Measurements from ENCODE around the gene PRKACA.
"Not testable (repeated sequence)": the region's sequence is repeated elsewhere in the genome, so short reads cannot be mapped to it uniquely, and the experiment has no call there.

The PRKACA gene

DNA sequence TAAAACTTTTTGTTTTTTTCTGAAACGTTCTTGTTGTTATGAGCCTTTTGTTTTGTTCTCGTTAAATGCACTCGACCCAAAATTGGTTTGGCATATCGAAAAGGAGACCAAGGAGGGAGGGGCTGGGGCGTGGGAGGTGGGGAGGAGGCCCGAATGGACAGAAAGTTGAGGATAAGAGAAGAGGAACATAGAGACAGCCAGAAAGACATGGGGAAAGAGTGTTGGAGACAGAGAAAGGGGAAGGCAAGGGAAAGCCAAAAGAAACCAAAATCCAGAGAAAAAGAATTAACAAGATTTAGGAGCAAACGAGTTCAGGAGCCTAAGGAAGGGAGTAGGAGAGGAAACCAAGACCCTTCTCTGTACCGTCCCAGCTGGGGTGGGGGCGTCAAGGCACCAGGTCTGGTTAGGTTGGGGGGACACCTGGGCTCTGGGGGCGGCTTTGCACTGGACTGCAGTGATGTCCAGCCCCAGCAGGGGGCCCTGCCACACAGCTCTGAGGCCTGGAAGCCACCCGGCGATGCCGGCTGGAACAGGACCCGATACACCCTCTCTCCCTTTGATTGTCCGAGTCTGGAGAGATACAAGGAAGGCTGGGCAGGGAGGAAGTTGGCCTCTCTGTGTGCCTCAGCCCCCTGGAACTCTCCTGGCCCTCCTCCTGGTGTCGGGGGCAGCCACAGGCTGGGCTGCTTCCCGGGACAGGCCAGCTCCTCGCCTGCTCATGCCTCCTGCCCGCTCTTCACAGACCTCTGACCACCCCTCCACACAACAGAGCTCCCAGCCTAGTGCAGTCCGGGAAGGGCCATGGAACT lies 30.4 kb upstream of the PRKACA start:
- no peak for FAIRE-seq

DNA sequence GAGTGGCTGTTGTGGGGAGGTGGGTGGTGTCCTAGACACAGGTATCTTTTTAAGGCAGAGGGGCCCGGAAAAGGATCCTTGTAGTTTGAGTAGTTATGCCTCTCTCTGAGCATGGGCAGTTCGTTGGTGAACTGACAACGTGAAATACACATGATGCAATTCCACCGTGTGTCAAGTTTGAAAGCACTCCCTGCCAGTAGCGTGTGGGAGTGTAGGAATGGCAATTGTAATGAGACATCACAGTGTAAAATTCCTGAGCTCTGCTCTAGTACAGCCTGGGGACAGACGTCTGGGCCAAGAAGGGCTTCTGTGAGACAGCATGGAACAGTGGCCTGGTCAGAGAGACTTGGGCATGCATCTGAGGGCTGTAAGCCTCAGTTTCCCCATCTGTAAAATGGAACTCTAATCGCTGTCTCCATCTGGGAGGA lies 29.2 kb upstream of the PRKACA start:
- no peak for FAIRE-seq

DNA sequence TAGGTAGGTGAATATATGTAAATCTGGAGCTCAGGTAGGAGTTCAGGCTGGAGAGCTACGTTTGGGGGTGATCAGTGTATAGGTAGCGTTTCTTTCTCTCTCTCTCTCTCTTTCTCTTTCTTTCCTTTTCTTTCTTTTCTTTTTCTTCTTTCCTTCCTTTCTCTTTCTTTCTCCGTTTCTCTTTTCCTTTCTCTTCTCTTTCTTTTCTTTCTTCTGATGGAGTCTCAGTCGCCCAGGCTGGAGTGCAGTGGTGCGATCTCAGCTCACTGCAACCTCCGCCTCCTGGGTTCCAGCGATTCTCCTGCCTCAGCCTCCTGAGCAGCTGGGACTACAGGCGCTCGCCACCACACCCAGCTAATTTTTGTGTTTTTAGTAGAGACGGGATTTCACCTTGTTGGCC lies 28.6 kb upstream of the PRKACA start:
- not testable (repeated sequence) for FAIRE-seq

DNA sequence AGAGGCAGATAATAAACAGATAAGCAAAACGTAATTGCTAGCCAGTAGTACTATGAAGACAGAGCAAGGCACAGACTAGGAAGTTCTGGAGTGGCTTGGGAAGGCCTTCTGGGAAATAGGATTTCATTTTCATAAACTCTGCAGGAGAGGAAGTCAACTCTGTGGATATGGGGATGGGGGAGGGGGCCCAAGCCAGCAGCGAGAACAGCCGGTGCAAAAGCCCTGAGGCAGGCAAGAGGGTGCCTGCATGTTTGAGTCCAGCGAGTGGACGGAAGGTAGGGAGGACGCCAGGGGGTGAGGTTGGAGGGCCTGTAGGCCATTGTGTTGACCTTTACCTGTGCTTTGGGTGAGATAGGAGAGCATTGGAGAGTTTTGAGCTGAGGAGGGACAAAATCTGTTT lies 27.8 kb upstream of the PRKACA start:
- FAIRE-seq, result no peak

DNA sequence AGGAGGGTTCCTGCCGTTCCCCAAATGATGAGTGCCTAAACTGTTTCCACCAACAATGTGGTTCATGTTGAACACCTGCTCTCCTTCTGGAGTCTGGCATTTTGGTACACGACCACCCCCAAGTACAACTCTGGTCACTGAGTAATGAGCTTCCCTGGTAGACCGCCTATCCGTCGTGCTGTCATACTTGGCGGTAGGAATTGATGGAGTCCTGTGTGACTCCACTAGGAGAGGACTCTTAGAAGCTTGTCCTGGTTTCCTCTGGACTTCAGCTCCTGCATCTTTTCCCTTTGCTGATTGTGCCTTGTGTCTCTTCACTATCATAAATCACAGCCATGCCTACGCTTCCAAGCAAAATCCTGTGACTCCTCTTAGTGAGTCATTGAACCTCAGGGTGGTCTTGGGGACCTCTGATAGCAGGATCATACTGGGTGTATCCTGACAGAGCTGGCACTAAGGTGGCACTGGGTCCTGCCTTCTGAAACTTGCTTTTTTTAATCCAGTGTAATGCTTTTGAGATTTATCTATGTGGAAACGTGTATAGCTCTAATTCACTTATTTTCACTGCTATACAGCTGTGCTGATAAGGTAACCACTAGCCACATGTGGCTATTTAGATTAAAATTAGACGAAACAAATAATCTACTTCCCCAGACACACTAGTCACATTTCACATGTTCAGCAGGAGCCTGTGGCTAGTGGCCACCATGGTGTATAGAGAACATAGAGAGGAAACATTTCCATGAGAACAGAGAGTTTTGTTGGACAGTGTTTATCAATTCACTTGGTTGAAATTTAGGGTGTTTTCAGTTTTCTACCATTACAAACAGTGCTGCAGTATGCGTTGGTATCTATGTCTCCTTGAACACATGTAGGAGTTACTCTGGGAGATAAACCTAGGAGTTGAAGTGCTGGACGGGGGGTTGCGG lies 25.0 kb upstream of the PRKACA start:
- no peak for FAIRE-seq

DNA sequence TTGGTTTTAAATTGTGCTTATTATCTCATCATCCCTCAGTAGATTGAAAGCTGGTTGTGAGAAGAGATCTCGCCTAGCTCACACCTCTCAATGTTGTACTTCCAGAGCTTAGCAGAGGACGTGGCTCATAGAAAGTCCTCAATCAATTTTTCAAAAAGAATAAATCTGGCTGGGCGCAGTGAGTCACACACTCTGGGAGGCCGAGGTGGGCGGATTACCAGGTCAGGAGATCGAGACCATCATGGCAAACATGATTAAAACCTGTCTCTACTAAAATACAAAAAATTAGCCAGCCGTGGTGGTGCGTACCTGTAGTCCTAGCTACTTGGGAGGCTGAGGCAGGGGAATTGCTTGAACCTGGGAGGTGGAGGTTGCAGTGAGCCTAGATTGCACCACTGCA lies 23.5 kb upstream of the PRKACA start:
- FAIRE-seq, result no peak

DNA sequence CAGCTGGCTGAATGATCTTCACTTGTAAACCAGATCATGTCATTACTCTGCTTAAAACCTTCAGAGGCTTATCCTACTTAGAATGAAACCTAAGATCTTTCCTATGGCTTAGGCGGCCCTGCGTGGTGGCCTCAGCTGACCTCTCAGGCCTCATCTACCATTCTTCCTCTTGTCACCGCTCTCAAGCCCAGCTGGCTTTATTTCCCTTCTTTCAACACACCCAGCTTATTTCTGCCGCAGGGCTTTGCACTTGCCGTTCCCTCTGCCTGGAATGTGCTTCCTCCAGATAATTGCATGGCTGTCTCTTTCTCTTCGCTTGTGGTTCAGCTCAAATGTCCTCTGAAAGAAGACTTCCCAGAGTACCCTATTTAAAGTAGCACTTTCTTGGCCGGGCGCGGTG lies 22.4 kb upstream of the PRKACA start:
- no peak for FAIRE-seq

DNA sequence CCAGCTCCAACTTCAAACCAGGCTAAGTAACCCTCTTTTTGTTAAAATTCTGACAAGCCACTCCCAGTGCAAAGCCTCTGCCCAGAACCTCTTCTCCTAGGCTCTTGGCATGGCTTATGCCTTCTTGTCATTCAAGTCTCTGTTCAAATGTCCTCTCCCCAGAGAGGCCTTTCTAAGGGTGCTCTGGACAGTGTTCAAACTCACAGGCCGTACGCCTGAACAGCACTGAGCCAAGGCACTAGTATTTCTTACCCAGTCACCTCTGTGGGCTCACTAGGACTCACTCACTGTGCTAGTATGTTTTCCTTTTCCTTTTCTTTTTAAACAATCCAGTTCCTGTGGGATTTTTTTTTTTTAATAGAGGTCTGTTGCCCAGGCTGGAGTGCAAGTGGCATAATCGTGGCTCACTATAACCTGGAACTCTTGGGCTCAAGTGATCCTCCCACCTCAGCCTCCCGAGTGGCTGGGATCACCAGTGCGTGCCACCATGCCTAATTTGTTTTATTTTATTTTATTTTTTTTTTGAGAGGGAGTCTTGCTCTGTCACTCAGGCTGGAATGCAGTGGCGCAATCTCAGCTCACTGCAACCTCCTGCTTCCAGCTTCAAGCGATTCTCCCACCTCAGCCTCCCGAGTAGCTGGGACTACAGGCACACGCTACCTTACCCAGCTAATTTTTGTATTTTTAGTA lies 21.2 kb upstream of the PRKACA start:
- no peak for FAIRE-seq

DNA sequence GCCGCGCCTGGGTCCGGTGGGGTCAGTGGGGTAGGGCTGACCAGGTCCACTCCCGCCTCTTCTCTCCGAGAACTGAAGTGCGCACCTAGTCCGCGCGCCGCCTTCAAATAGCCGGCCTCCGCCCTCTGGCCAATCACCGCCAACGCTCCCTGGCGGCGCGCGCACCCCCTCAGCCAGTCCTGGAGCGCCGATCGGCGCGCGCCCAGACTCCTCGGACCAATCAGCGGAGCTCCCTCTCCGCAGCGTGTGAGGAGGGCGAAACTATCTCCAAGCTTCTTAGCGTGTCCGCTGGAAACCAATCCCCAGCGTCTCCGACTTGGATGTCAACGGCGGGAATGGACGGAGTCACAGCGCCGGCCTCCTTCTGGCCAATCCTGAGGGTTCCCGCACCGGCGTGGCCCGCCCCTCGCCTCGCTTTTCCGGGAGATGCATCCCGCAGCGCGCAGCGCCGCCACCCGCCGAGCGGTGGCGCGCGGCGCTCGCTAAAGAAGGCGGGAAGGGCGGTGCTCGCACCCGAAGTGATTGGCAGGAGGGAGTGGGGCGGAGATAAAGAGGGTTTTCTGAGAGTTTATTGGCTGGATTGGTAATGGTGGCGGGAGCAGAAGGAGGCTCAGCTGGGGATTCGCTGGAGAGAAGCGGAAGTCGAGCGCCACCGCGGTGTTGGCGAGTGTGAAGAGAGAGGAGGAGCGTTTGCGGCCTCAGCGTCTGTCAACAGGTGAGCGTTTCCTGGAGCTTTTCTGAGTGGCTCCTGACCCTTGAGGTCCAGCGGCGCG lies 19.1 kb upstream of the PRKACA start, which contains the start of gene ASF1B:
Gene ASF1B, minus strand, starts transcription at position 81 of the 773 bp plus-strand sequence. CDS start 133 bp downstream, outside the sequence.
- peak; percentile 77 for FAIRE-seq

DNA sequence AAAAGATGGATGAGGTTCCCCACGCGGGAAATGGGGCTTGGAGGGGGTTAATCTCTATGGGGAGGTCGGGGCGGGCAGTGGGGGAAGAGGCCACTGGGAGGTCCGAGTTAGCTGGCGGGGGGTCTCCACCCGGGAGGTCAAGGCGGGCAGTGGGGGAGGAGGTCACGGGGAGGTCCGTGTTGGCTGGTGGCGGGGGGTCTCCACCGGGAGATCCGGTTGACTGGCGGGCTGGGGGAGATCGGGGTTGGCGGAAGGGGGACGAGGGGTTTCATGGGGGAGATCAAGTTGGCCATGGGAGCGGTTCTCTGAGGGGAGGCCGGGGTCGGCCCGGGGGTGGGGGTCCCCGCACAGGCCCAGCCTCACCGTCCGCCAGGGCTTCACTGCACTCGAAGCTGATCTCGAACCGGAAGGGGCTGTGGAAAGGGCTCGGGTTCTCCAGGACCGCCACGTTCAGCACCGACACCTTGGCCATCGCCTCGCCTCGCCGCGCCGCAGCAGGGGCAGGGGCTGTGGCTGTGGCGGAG lies 18.5 kb upstream of the PRKACA start:
- no peak for FAIRE-seq

DNA sequence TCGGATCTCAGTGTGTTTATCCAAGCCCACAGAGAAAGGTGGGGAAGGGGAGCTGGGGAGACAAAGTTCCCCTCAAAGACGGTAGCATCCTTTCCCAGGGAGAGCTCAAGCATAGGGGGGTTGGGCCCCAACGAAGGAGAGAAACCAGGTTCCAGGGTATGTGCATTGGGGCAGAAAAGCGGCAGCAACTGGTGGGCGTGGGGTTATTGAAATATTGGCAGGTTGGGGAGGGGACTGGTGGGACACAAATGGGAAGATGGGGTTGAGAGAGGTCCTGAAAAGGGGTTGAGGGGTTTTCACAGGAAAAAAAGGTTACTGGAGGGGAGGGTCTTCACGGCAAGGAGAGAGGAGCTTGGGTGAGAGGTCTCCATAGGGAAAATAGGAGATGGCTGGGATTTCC lies 17.8 kb upstream of the PRKACA start:
- no peak for FAIRE-seq

DNA sequence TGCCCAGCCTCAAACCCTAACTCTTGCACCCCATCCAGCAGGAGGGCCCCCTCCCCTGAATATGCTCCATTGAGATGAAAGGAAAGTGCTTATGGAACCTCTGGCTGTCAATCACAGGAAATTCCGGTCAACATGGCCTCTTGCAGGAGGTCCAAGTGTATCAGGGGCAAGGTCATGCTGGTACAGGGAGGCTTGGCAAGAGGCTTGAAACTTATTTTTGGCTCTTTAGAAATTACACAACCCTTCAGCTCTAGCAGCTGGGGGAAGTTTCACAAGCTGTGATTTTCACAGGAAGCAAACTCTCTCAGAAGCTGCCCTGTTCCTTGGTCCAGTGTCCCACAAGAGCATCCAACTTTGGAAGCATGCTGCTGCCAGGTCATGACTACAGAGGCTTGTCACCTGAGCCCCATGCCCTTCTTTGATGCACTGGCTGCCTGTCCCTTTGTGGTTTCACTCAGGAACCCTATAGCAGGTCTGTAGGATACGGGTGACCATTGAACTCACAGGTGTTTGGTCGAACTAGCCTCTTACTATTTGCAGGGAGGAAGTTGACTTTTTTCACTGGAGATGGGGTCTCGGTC lies 10.5 kb upstream of the PRKACA start:
- no peak for FAIRE-seq

DNA sequence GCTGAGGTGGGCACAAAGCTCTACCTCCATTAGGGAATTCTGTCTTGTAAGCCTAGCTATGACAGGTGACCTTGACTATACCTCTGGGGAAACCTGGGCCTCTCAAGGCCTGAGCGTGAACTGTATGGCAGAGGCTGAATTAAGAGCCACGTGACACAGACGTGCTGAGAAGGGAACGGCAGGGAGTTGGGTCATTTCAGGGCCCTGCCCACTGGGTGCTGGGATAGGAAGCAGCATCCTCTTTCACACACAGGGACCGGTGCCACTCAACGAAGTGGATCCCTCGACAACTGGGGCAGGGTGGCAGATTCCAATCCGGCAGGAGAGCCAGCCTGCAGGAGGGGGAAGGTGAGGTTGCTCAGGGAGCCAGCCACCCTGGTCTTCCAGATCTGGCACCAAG lies 9.6 kb upstream of the PRKACA start:
- FAIRE-seq, result no peak

DNA sequence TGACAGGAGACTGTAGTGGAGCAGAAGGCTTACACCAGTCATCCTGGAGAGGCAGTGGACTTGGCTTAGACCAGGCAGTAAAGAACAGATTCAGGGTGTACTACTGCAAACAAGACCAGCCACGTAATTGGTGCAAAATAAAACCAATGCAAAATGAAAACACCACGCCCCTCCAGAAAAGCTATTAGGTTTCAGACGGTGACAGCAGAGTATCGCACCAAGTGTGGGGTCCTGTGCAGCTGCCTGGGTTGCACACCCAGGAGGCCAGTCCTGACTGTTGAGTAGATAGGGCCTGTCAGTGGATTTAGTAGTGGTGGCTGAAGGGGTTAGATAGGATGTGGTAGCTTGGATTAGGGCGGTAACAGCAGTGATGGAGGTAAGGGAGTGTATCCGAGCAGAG lies 5.4 kb upstream of the PRKACA start:
- FAIRE-seq, result no peak

DNA sequence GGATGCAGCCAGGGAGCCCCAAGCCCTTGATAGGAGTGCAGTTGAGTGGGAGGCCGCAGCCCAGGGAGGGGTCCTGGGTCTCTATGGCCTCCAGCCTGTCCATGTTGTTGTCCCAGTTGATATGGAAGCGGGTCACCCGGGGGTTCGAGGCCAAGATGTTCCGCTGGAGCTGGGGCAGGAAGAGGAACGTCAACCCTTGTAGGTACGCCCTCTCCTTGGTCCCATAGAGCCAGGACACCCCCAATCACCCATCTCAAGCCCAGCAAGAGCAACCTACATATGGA lies 2.9 kb upstream of the PRKACA start:
- no peak for FAIRE-seq

DNA sequence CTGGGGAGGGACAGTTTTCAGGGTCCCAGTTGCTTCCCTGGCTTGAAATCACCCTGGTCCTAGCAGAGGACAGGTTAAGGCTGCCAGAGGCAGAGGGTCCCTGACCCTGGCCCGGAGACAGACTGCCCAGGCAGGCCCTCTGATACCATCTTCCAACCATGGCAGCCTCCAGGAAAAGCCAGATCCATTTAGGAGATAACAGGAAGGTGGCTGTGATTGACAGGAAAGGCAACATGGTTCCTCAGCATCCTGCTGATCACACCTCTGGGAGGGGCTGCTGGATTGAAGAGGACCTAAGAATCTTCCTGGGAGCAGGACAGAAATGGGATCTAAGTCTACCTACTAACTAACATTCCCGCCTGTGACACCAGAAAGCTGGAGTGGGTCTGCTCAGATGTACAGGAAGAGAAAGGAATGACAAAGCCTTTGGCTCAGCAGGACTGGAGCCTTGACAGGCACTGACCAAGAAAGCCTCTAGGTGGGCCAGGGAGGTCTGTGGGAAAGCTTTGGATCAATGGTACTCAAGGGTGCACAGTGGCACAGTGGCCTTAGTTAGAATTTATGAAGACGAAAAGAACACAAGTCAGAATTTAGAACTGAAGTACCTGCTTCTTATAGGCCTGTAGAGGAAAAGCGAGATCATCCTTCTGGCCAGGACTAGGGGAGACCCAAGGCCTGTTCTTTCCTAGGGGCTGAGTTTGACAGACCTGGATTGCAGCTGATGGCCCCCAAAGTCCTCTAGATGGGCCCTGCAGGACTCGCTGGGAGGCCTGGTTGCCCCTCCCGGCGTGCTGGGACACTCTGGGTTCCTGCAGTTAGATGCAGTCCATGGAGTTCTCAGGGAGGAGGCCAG lies 2.3 kb upstream of the PRKACA start:
- no peak for FAIRE-seq

DNA sequence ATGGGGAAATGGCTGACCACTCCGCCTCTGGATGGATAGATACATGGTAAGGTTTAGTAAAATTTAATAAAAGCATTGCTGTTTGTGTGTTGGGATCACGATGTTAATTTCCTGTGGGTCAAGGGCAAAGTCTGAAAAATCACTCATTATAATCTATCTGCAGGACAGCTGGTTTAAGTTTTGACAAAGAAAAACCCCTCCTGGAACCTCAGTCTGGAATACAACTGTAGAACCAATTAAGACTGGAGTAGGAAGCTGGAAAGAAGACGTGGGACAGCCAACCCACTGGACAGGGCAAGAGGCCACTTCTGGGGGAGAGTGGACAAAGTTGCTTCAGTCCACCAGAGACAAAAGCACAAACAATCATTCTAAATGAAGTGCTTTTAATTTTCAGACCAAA lies 1.6 kb upstream of the PRKACA start:
- FAIRE-seq, result no peak

DNA sequence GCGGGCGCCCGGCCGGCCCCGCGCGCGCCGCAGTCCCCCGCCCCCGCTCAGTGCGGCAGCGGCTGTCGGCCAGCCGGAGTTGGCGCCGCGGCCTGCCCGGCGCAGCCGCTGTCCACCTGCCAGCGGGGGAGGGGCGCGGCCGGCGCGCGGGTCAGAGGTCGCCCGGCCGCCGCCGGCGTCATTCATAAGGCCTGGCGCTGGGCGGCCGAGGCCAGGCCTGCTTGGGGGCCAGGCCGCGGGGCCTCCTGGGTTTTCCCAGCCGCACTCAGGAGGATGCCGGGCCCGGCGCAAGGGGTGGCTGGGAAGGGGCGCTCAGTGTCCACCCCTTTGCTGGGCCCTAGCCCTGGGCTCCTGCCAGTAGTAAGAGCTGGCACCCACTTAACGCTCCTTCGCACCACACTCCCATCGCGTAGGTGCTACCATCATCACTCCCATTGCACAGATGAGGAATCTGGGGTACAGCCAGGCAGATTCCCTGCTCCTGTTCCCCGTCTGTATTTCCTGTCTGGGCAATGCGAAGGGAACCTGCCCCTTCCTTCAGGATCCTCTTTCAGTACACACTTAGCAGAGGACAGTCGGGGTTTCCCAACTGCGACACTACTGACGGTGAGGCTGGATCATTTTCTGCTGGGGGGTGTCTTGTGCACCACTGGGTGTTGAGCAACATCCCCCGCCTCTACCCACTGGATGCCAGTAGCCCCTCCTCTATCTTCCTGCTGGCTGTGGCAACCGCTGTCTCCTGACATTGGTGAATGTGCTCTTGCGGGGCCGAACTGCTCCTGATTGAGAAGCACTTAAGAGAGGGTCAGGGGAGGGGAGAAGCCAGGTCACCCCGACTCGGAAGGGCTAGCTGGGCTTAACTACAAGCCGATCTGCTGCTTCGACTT lies 846 bp upstream of the PRKACA start:
- FAIRE-seq, result no peak

DNA sequence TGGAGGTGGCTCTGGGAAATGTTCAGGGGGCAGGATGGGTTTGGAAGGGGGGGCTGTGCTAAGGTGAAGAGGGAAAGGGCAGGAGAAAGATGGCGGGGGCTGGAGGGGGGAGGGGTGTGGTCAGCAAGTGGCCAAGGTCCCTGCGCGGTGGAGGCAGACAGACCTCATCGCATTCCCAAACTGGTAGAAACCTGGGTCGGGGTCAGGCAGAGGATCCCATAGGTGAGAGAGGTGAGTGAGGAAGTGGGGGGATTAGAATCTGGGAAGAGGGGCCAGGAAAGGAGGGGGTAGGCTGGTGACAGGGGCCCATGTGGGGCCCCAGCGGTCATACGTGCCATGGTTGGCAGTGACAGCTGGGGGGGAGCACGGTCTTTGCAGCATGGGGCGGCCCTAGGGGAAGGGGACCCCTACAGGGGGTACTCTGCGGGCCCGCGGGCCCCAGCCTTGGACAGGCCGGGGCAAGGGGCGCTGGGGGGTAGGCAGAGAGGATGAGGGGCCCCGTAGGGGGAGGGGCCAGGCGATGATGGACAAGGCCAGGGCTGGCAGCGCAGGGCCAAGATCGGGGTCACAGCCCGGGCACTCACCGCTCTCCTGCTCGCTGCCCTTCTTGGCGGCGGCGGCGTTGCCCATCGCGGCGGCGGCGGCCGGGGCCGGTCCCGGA lies 514 bp downstream of the PRKACA start:
- FAIRE-seq, result no peak

DNA sequence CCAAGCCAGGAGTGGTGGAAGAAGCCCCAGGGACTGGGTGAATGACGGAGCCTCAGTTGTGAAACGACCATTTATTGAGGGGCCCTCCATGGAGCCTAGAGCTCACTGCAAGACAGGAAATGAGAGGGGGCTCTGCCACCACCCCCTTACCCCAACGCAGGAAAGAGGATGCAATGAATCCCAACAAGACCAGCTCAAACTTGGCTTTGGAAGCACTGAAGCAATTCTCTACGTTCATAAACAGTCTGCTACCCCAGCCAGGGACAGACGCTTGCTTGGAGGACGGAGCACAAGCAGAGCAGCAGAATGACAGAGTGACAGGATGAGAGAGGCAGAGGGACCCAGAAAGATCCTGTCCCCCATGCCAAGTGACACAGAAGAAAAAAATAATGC lies 1.0 kb downstream of the PRKACA start:
- no peak for FAIRE-seq

Data from islet of Langerhans (tissue), 1 donor.